Measurements from ENCODE around the gene FIBCD1. TPM values are rescaled to one million over a fixed set of nuclear protein-coding genes. Genes with fewer than 3 reads are reported as not detected.
A peak's percentile ranks its signal among the peaks of the same experiment; 100 is the strongest.

FIBCD1 gene
- polyA plus RNA-seq, 4 donors = 0.35 to 1.5 TPM; not detected in 2

GRCh38 chr9:130873966-130874365 is 65.1 kb downstream of the FIBCD1 start:
- H3K36me3 ChIP-seq (ENCODE audit: control insufficient read depth in 3 of 3, insufficient read depth in 2 of 3, low read depth in 1 of 3, low read length in 3 of 3) = peaks cover 7 to 67% (median 22%) of the 10 kb centered on the region in 3 donors
- no peak for FAIRE-seq
- 80 to 85% (median 82%) methylated on average over 8 of the region's 8 CpGs for WGBS, 3 donors

GRCh38 chr9:130872912-130873503 is 66.0 kb downstream of the FIBCD1 start:
- Histone ChIP-seq H3K36me3 (ENCODE audit: control insufficient read depth in 3 of 3, insufficient read depth in 2 of 3, low read depth in 1 of 3, low read length in 3 of 3) (peaks cover 5 to 66% (median 22%) of the 10 kb centered on the region in 3 donors), H3K9me3 (ENCODE audit: control insufficient read depth in 2 of 2, insufficient read depth in 1 of 2, low read depth in 1 of 2, low read length in 1 of 2) (no peaks in the 10 kb centered on the region), H3K27me3 (ENCODE audit: control insufficient read depth in 3 of 3, insufficient read depth in 3 of 3, low read length in 3 of 3) (no peaks in the 10 kb centered on the region), H3K4me3 (ENCODE audit: low read depth in 1 of 3, low read length in 3 of 3) (no peak overlapping the region), H3K4me1 (ENCODE audit: control insufficient read depth in 3 of 3, insufficient read depth in 2 of 3, low read depth in 1 of 3, low read length in 2 of 3) (peaks cover 0 to 5% (median 0%) of the 10 kb centered on the region in 3 donors), H3K27ac (ENCODE audit: low read depth in 1 of 3, low read length in 2 of 3) (peak overlapping the region in 1 of 3 donors; percentile 78)
- FAIRE-seq (no peak), DNase-seq (peak in 1 of 2 donors; percentile 95)
- WGBS, 3 donors = 26 to 60% (median 52%) methylated on average over 15 of the region's 15 CpGs

More at GRCh38 chr9:130873966-130874365, 65.1 kb downstream of the FIBCD1 start:
- H3K27me3 ChIP-seq (ENCODE audit: control insufficient read depth in 3 of 3, insufficient read depth in 3 of 3, low read length in 3 of 3) = no peaks in the 10 kb centered on the region
- peaks cover 0 to 5% (median 0%) of the 10 kb centered on the region in 3 donors for H3K4me1 ChIP-seq (ENCODE audit: control insufficient read depth in 3 of 3, insufficient read depth in 2 of 3, low read depth in 1 of 3, low read length in 2 of 3)
- no peak for DNase-seq
- no peak overlapping the region for H3K27ac ChIP-seq (ENCODE audit: low read depth in 1 of 3, low read length in 2 of 3)
- H3K4me3 ChIP-seq (ENCODE audit: low read depth in 1 of 3, low read length in 3 of 3) = no peak overlapping the region
- H3K9me3 ChIP-seq (ENCODE audit: control insufficient read depth in 2 of 2, insufficient read depth in 1 of 2, low read depth in 1 of 2, low read length in 1 of 2) = no peaks in the 10 kb centered on the region

- Histone ChIP-seq H3K4me1 (ENCODE audit: control insufficient read depth in 3 of 3, insufficient read depth in 2 of 3, low read depth in 1 of 3, low read length in 2 of 3) (peaks cover 0 to 5% (median 0%) of the 10 kb centered on the region in 3 donors), H3K36me3 (ENCODE audit: control insufficient read depth in 3 of 3, insufficient read depth in 2 of 3, low read depth in 1 of 3, low read length in 3 of 3) (peaks cover 5 to 67% (median 22%) of the 10 kb centered on the region in 3 donors), H3K27ac (ENCODE audit: low read depth in 1 of 3, low read length in 2 of 3) (peak overlapping the region in 1 of 3 donors; percentile 78), H3K27me3 (ENCODE audit: control insufficient read depth in 3 of 3, insufficient read depth in 3 of 3, low read length in 3 of 3) (no peaks in the 10 kb centered on the region), H3K4me3 (ENCODE audit: low read depth in 1 of 3, low read length in 3 of 3) (no peak overlapping the region), H3K9me3 (ENCODE audit: control insufficient read depth in 2 of 2, insufficient read depth in 1 of 2, low read depth in 1 of 2, low read length in 1 of 2) (no peaks in the 10 kb centered on the region)
- no peak for FAIRE-seq
- DNase-seq = no peak
- WGBS, 3 donors = 31 to 65% (median 57%) methylated on average over 9 of the region's 9 CpGs
Measured at GRCh38 chr9:130872508-130872907, 66.5 kb downstream of the FIBCD1 start.

- Histone ChIP-seq H3K9me3 (ENCODE audit: control insufficient read depth in 2 of 2, insufficient read depth in 1 of 2, low read depth in 1 of 2, low read length in 1 of 2) (no peaks in the 10 kb centered on the region), H3K27me3 (ENCODE audit: control insufficient read depth in 3 of 3, insufficient read depth in 3 of 3, low read length in 3 of 3) (no peaks in the 10 kb centered on the region), H3K36me3 (ENCODE audit: control insufficient read depth in 3 of 3, insufficient read depth in 2 of 3, low read depth in 1 of 3, low read length in 3 of 3) (peaks cover 5 to 66% (median 19%) of the 10 kb centered on the region in 3 donors), H3K4me1 (ENCODE audit: control insufficient read depth in 3 of 3, insufficient read depth in 2 of 3, low read depth in 1 of 3, low read length in 2 of 3) (peaks cover 0 to 5% (median 0%) of the 10 kb centered on the region in 3 donors), H3K27ac (ENCODE audit: low read depth in 1 of 3, low read length in 2 of 3) (no peak overlapping the region), H3K4me3 (ENCODE audit: low read depth in 1 of 3, low read length in 3 of 3) (no peak overlapping the region)
- no peak for FAIRE-seq
- no peak for DNase-seq
- 82 to 90% (median 84%) methylated on average over 15 of the region's 15 CpGs for WGBS, 3 donors
Measured at GRCh38 chr9:130872093-130872492, 67.0 kb downstream of the FIBCD1 start.

GRCh38 chr9:130871395-130872062 is 67.5 kb downstream of the FIBCD1 start:
- no peak overlapping the region for H3K4me3 ChIP-seq (ENCODE audit: low read depth in 1 of 3, low read length in 3 of 3)
- no peak overlapping the region for H3K27ac ChIP-seq (ENCODE audit: low read depth in 1 of 3, low read length in 2 of 3)
- 80 to 86% (median 83%) methylated on average over 10 of the region's 10 CpGs for WGBS, 3 donors
- FAIRE-seq (no peak), DNase-seq (no peak)
- no peaks in the 10 kb centered on the region for H3K27me3 ChIP-seq (ENCODE audit: control insufficient read depth in 3 of 3, insufficient read depth in 3 of 3, low read length in 3 of 3)
- peaks cover 0 to 5% (median 0%) of the 10 kb centered on the region in 3 donors for H3K4me1 ChIP-seq (ENCODE audit: control insufficient read depth in 3 of 3, insufficient read depth in 2 of 3, low read depth in 1 of 3, low read length in 2 of 3)
- no peaks in the 10 kb centered on the region for H3K9me3 ChIP-seq (ENCODE audit: control insufficient read depth in 2 of 2, insufficient read depth in 1 of 2, low read depth in 1 of 2, low read length in 1 of 2)
- H3K36me3 ChIP-seq (ENCODE audit: control insufficient read depth in 3 of 3, insufficient read depth in 2 of 3, low read depth in 1 of 3, low read length in 3 of 3) = peaks cover 5 to 66% (median 17%) of the 10 kb centered on the region in 3 donors

- Histone ChIP-seq H3K27me3 (ENCODE audit: control insufficient read depth in 3 of 3, insufficient read depth in 3 of 3, low read length in 3 of 3) (no peaks in the 10 kb centered on the region), H3K36me3 (ENCODE audit: control insufficient read depth in 3 of 3, insufficient read depth in 2 of 3, low read depth in 1 of 3, low read length in 3 of 3) (peaks cover 5 to 70% (median 17%) of the 10 kb centered on the region in 3 donors), H3K4me1 (ENCODE audit: control insufficient read depth in 3 of 3, insufficient read depth in 2 of 3, low read depth in 1 of 3, low read length in 2 of 3) (peaks cover 0 to 5% (median 0%) of the 10 kb centered on the region in 3 donors), H3K4me3 (ENCODE audit: low read depth in 1 of 3, low read length in 3 of 3) (no peak overlapping the region), H3K9me3 (ENCODE audit: control insufficient read depth in 2 of 2, insufficient read depth in 1 of 2, low read depth in 1 of 2, low read length in 1 of 2) (no peaks in the 10 kb centered on the region), H3K27ac (ENCODE audit: low read depth in 1 of 3, low read length in 2 of 3) (no peak overlapping the region)
- FAIRE-seq (no peak), DNase-seq (no peak)
- WGBS, 3 donors = 89 to 90% (median 89%) methylated on average over 17 of the region's 17 CpGs
Measured at GRCh38 chr9:130870491-130871381, 68.3 kb downstream of the FIBCD1 start.

- no peak for FAIRE-seq
- Histone ChIP-seq H3K27ac (ENCODE audit: low read depth in 1 of 3, low read length in 2 of 3) (no peak overlapping the region), H3K9me3 (ENCODE audit: control insufficient read depth in 2 of 2, insufficient read depth in 1 of 2, low read depth in 1 of 2, low read length in 1 of 2) (no peaks in the 10 kb centered on the region), H3K27me3 (ENCODE audit: control insufficient read depth in 3 of 3, insufficient read depth in 3 of 3, low read length in 3 of 3) (no peaks in the 10 kb centered on the region), H3K4me1 (ENCODE audit: control insufficient read depth in 3 of 3, insufficient read depth in 2 of 3, low read depth in 1 of 3, low read length in 2 of 3) (peaks cover 0 to 5% (median 0%) of the 10 kb centered on the region in 3 donors), H3K4me3 (ENCODE audit: low read depth in 1 of 3, low read length in 3 of 3) (no peak overlapping the region), H3K36me3 (ENCODE audit: control insufficient read depth in 3 of 3, insufficient read depth in 2 of 3, low read depth in 1 of 3, low read length in 3 of 3) (peaks cover 5 to 72% (median 10%) of the 10 kb centered on the region in 3 donors)
- 44 to 65% (median 64%) methylated on average over 8 of the region's 8 CpGs for WGBS, 3 donors
- peak; percentile 68 to 90 for DNase-seq
Measured at GRCh38 chr9:130869250-130869649, 69.8 kb downstream of the FIBCD1 start.

- Histone ChIP-seq H3K27ac (ENCODE audit: low read depth in 1 of 3, low read length in 2 of 3) (no peak overlapping the region), H3K27me3 (ENCODE audit: control insufficient read depth in 3 of 3, insufficient read depth in 3 of 3, low read length in 3 of 3) (no peaks in the 10 kb centered on the region), H3K9me3 (ENCODE audit: control insufficient read depth in 2 of 2, insufficient read depth in 1 of 2, low read depth in 1 of 2, low read length in 1 of 2) (no peaks in the 10 kb centered on the region), H3K36me3 (ENCODE audit: control insufficient read depth in 3 of 3, insufficient read depth in 2 of 3, low read depth in 1 of 3, low read length in 3 of 3) (peaks cover 0 to 71% (median 10%) of the 10 kb centered on the region in 3 donors), H3K4me1 (ENCODE audit: control insufficient read depth in 3 of 3, insufficient read depth in 2 of 3, low read depth in 1 of 3, low read length in 2 of 3) (peaks cover 0 to 7% (median 5%) of the 10 kb centered on the region in 3 donors), H3K4me3 (ENCODE audit: low read depth in 1 of 3, low read length in 3 of 3) (no peak overlapping the region)
- FAIRE-seq (no peak), DNase-seq (no peak)
- WGBS, 3 donors = 71 to 81% (median 80%) methylated on average over 3 of the region's 3 CpGs
Measured at GRCh38 chr9:130868230-130868629, 70.8 kb downstream of the FIBCD1 start.

All from small intestine (tissue), 7 donors.